HS-5 (cell line): ENCODE data around the gene ADGRG3.

Experiments
- DNase-seq: peaks from one replicate; pipeline ENCODE4 v3.0.0-alpha.2; 2012; ENCODE audit warnings: low read depth

ADGRG3 gene

GRCh38 chr16:57646388-57647039 is 21.6 kb upstream of the ADGRG3 start:
- no peak for DNase-seq

GRCh38 chr16:57647136-57647875 is 20.8 kb upstream of the ADGRG3 start:
- DNase-seq = no peak

GRCh38 chr16:57648125-57648524 is 20.0 kb upstream of the ADGRG3 start:
- no peak for DNase-seq

GRCh38 chr16:57648581-57649442 is 19.3 kb upstream of the ADGRG3 start:
- DNase-seq = peak; percentile 56

GRCh38 chr16:57649443-57649751 is 18.7 kb upstream of the ADGRG3 start:
- no peak for DNase-seq

GRCh38 chr16:57649846-57650245 is 18.3 kb upstream of the ADGRG3 start:
- no peak for DNase-seq

GRCh38 chr16:57651344-57652333 is 16.5 kb upstream of the ADGRG3 start:
- no peak for DNase-seq

GRCh38 chr16:57652695-57653471 is 15.2 kb upstream of the ADGRG3 start:
- DNase-seq = no peak

- no peak for DNase-seq
These were observed 14.2 kb upstream of the ADGRG3 start for GRCh38 chr16:57653936-57654335.

- no peak for DNase-seq
These were observed 11.7 kb upstream of the ADGRG3 start for GRCh38 chr16:57656342-57656955.

- DNase-seq = no peak
These were observed 10.9 kb upstream of the ADGRG3 start for GRCh38 chr16:57657228-57657627.

GRCh38 chr16:57658130-57658877 is 9.8 kb upstream of the ADGRG3 start:
- no peak for DNase-seq

GRCh38 chr16:57658878-57659674 is 9.0 kb upstream of the ADGRG3 start:
- DNase-seq = no peak

- DNase-seq = no peak
These were observed 7.2 kb upstream of the ADGRG3 start for GRCh38 chr16:57660715-57661463.

- no peak for DNase-seq
These were observed 6.6 kb upstream of the ADGRG3 start for GRCh38 chr16:57661510-57661909.

- no peak for DNase-seq
These were observed 5.9 kb upstream of the ADGRG3 start for GRCh38 chr16:57661936-57662906.

- DNase-seq = no peak
These were observed 4.7 kb upstream of the ADGRG3 start for GRCh38 chr16:57663436-57663835.
